PC-3 (cell line): ENCODE measurements around the gene RIMKLB. TPM values are rescaled to one million over a fixed set of nuclear protein-coding genes. Genes with fewer than 3 reads are reported as not detected.

Experiments used
- ATAC-seq: fragments of 200-7000 bp; cut with Tn5 transposase; 2 replicates; pipeline ENCODE4 v1.9.1; 2020; ENCODE audit warnings: mild to moderate bottlenecking, moderate library complexity
- BruUV-seq: library from RNA; stranded (reverse); fragments of 400-500 nt; replicated peaks from 2 replicates; lab custom pipeline; 2021; lab: Mats Ljungman, UMichigan
- CTCF ChIA-PET: fragments of 300-600 bp; sonication (Branson Sonifier 250); formaldehyde crosslinking; loops from one replicate; lab custom pipeline; 2022; ENCODE audit warnings: antibody characterized with exemption; lab: Charles Lee
- POLR2A ChIA-PET: fragments of 300-600 bp; sonication (Branson Sonifier 250); formaldehyde crosslinking; loops from one replicate; lab custom pipeline; 2022; ENCODE audit warnings: antibody characterized with exemption; ENCODE audit not compliant: unreplicated experiment; lab: Charles Lee
- DNase-seq: peaks from one replicate; pipeline ENCODE4 v3.0.0-alpha.2; 2015
- H2AFZ ChIP-seq: fragments of 300-600 bp; sonication (generic); 2 replicates; pipeline ENCODE4 v1.6.0; 2016; ENCODE audit warnings: antibody characterized with exemption, low read length
- H3F3A ChIP-seq: fragments of 300-600 bp; sonication (generic); one replicate; pipeline ENCODE4 v1.6.0; 2017; ENCODE audit warnings: antibody characterized with exemption, low read length, control low read depth, mild to moderate bottlenecking; ENCODE audit not compliant: unreplicated experiment
- H3K27ac ChIP-seq: fragments of 300-600 bp; sonication (generic); 2 replicates; pipeline ENCODE4 v1.5.1; 2016; ENCODE audit warnings: mild to moderate bottlenecking, low read length
- H3K27me3 ChIP-seq: fragments of 300-600 bp; sonication (generic); 2 replicates; pipeline ENCODE4 v1.6.1; 2016; ENCODE audit warnings: low read length, mixed read lengths
- H3K36me3 ChIP-seq: fragments of 300-600 bp; sonication (generic); 2 replicates; pipeline ENCODE4 v1.6.1; 2016; ENCODE audit warnings: low read depth, mixed run types, low read length, mixed read lengths
- H3K4me1 ChIP-seq: fragments of 300-600 bp; sonication (generic); 2 replicates; pipeline ENCODE4 v1.5.1; 2016; ENCODE audit warnings: low read length; ENCODE audit not compliant: insufficient read depth
- H3K4me2 ChIP-seq: fragments of 300-600 bp; sonication (generic); 2 replicates; pipeline ENCODE4 v1.6.0; 2016; ENCODE audit warnings: low read length
- H3K4me3 ChIP-seq: fragments of 300-600 bp; sonication (generic); 2 replicates; pipeline ENCODE4 v1.5.1; 2016; ENCODE audit warnings: mild to moderate bottlenecking, low read length, mixed read lengths
- H3K79me2 ChIP-seq: fragments of 300-600 bp; sonication (generic); 2 replicates; pipeline ENCODE4 v1.6.1; 2017; ENCODE audit warnings: low read length, mixed read lengths
- H3K9ac ChIP-seq: fragments of 300-600 bp; sonication (generic); 2 replicates; pipeline ENCODE4 v1.6.0; 2016; ENCODE audit warnings: mild to moderate bottlenecking, low read length
- H3K9me2 ChIP-seq: fragments of 300-600 bp; sonication (generic); replicated peaks from 2 replicates; pipeline ENCODE4 v1.6.1; 2016; ENCODE audit warnings: mixed run types, low read length, mixed read lengths
- H3K9me3 ChIP-seq: fragments of 300-600 bp; sonication (generic); 2 replicates; pipeline ENCODE4 v1.6.1; 2016; ENCODE audit warnings: low read length, mixed read lengths
- H4K20me1 ChIP-seq: fragments of 300-600 bp; sonication (generic); 2 replicates; pipeline ENCODE4 v1.6.1; 2016; ENCODE audit warnings: low read length, mixed read lengths
- CTCF ChIP-seq: fragments of 300-600 bp; sonication (generic); conservative IDR thresholded peaks from 2 replicates; pipeline ENCODE4 v1.5.1; 2017; ENCODE audit warnings: antibody characterized with exemption, low read depth, mild to moderate bottlenecking, low read length
- EZH2 ChIP-seq: fragments of 300-600 bp; sonication (generic); IDR thresholded peaks from one replicate; pipeline ENCODE4 v1.6.1; 2017; ENCODE audit warnings: antibody characterized with exemption, mild to moderate bottlenecking, low read length; ENCODE audit not compliant: unreplicated experiment
- EZH2phosphoT487 ChIP-seq: fragments of 300-600 bp; sonication (generic); IDR thresholded peaks from 2 replicates; pipeline ENCODE4 v1.6.1; 2018; ENCODE audit warnings: mild to moderate bottlenecking, antibody characterized with exemption, low read length, borderline replicate concordance
- intact Hi-C: fragments of 100-400 bp; cut with micrococcal nuclease; formaldehyde crosslinking; loops from 2 replicates; pipeline ENCODE4 v1.9.0; 2023
- total RNA-seq: library from RNA; depleted of rRNA; stranded (reverse); fragments of >200 nt; gene quantifications from 2 replicates; pipeline ENCODE4 v1.2.3, GENCODE V29; 2014

Gene RIMKLB
- total RNA-seq, 1 experiment from 2014 or later, result 1.3 TPM

- Histone ChIP-seq H3K4me1 (no peaks in the 10 kb centered on the region), H3F3A (no peaks in the 10 kb centered on the region), H3K9me2 (no peaks in the 10 kb centered on the region), H3K4me3 (no peak overlapping the region), H3K4me2 (peak overlapping the region; percentile 53), H4K20me1 (no peaks in the 10 kb centered on the region), H3K27me3 (peaks cover 2% of the 10 kb centered on the region), H3K9ac (no peak overlapping the region), H3K9me3 (no peaks in the 10 kb centered on the region), H3K36me3 (no peaks in the 10 kb centered on the region), H3K79me2 (no peaks in the 10 kb centered on the region), H3K27ac (no peak overlapping the region), H2AFZ (peak overlapping the region; percentile 20; the same call in 1 of the 2 replicates)
- ChIA-PET CTCF (interaction anchor here (0.7 kb wide), 1 partner anchor 37 kb away, joined by 5 read pairs; no protein-coding TSS in a partner anchor), POLR2A (no interaction called here)
- TF ChIP-seq CTCF, result no peak
- no peak for TF ChIP-seq EZH2
- TF ChIP-seq EZH2phosphoT487, result no peak
- no TSS peak for BruUV-seq
- ATAC-seq (peak; percentile 46), DNase-seq (no peak)
- intact Hi-C loops, result no loop called here
These were observed 42.4 kb upstream of the RIMKLB start for GRCh38 chr12:8655421-8655820.

GRCh38 chr12:8658346-8658745 is 39.4 kb upstream of the RIMKLB start:
- no peaks in the 10 kb centered on the region for H3F3A ChIP-seq
- no peaks in the 10 kb centered on the region for H3K9me3 ChIP-seq
- no peaks in the 10 kb centered on the region for H3K79me2 ChIP-seq
- no peaks in the 10 kb centered on the region for H4K20me1 ChIP-seq
- POLR2A ChIA-PET, result no interaction called here
- DNase-seq, result peak; percentile 3
- H3K4me2 ChIP-seq, result no peak overlapping the region
- H3K4me3 ChIP-seq, result no peak overlapping the region
- H3K4me1 ChIP-seq, result no peaks in the 10 kb centered on the region
- intact Hi-C loops, result no loop called here
- no peak overlapping the region for H2AFZ ChIP-seq
- H3K9me2 ChIP-seq, result no peaks in the 10 kb centered on the region
- CTCF ChIA-PET, result no interaction called here
- no peak overlapping the region for H3K27ac ChIP-seq
- H3K27me3 ChIP-seq, result peaks cover 22% of the 10 kb centered on the region
- no peak overlapping the region for H3K9ac ChIP-seq
- no peaks in the 10 kb centered on the region for H3K36me3 ChIP-seq
- BruUV-seq, result no TSS peak
- TF ChIP-seq CTCF (no peak), EZH2 (no peak), EZH2phosphoT487 (no peak)
- ATAC-seq, result no peak

GRCh38 chr12:8661016-8661415 is 36.8 kb upstream of the RIMKLB start:
- intact Hi-C loops, result no loop called here
- Histone ChIP-seq H3K4me2 (no peak overlapping the region), H4K20me1 (no peaks in the 10 kb centered on the region), H3K27ac (no peak overlapping the region), H3K36me3 (no peaks in the 10 kb centered on the region), H3K27me3 (peaks cover 22% of the 10 kb centered on the region), H3K4me3 (no peak overlapping the region), H3K79me2 (no peaks in the 10 kb centered on the region), H3F3A (no peaks in the 10 kb centered on the region), H3K4me1 (no peaks in the 10 kb centered on the region), H2AFZ (no peak overlapping the region), H3K9ac (no peak overlapping the region), H3K9me2 (no peaks in the 10 kb centered on the region), H3K9me3 (no peaks in the 10 kb centered on the region)
- POLR2A ChIA-PET, result no interaction called here
- no peak for DNase-seq
- CTCF ChIA-PET, result no interaction called here
- TF ChIP-seq CTCF, result no peak
- TF ChIP-seq EZH2phosphoT487, result no peak
- no peak for TF ChIP-seq EZH2
- BruUV-seq, result no TSS peak
- no peak for ATAC-seq
